NB4 (cell line): ENCODE measurements around the gene PITPNC1.

Experiments used
- CTCF ChIP-seq: IDR thresholded peaks from one replicate; pipeline ENCODE4 v1.5.1; 2012; ENCODE audit warnings: low read depth, low read length
- POLR2A ChIP-seq: IDR thresholded peaks from 2 replicates; pipeline ENCODE4 v1.6.1; 2011; ENCODE audit warnings: mild to moderate bottlenecking; ENCODE audit not compliant: insufficient read length; ENCODE audit errors: extremely low read depth

GRCh38 chr17:67620636-67621035 lies 243.6 kb downstream of the PITPNC1 start:
- TF ChIP-seq CTCF (no peak), POLR2A (no peak)
